GM12878 (cell line): Measurements from ENCODE around the gene BEST4. TPM values are rescaled to one million over a fixed set of nuclear protein-coding genes. Genes with fewer than 3 reads are reported as not detected.

Source experiments
- ASH2L ChIP-seq: fragments of 300-600, 200-600 bp; sonication (generic); IDR thresholded peaks from 2 replicates; pipeline ENCODE4 v1.6.1; 2017; ENCODE audit warnings: low read depth, mild to moderate bottlenecking, borderline replicate concordance
- ATF3 ChIP-seq: IDR thresholded peaks from 2 replicates; pipeline ENCODE4 v1.6.1; 2011; ENCODE audit warnings: low read depth, mild to moderate bottlenecking, low read length, moderate library complexity, borderline replicate concordance; ENCODE audit errors: extremely low read depth
- CHD1 ChIP-seq: IDR thresholded peaks from 2 replicates; pipeline ENCODE4 v1.6.1; 2012; ENCODE audit warnings: low read depth, low read length, improper control_type of control experiment
- EGR1 ChIP-seq, 2 experiments: IDR thresholded peaks; 1 replicate in 1 of 2; 2 replicates in 1 of 2; pipeline ENCODE4 v1.6.1; 2011 to 2012; ENCODE audit warnings: low read depth in 2 of 2, low read length in 2 of 2, borderline replicate concordance in 1 of 2, mild to moderate bottlenecking in 1 of 2, moderate library complexity in 1 of 2
- EP300 ChIP-seq, 2 experiments: fragments of 150-350 bp in 1 of 2; IDR thresholded peaks; 2 replicates each; pipeline ENCODE4 v1.6.1; 2011 to 2012; ENCODE audit warnings: low read depth in 2 of 2, low read length in 2 of 2, borderline replicate concordance in 1 of 2, improper control_type of control experiment in 1 of 2, inconsistent platforms in 1 of 2; ENCODE audit not compliant: control insufficient read depth in 1 of 2
- GABPA ChIP-seq: IDR thresholded peaks from 2 replicates; pipeline ENCODE4 v1.6.1; 2014; ENCODE audit warnings: antibody characterized with exemption, low read depth, mild to moderate bottlenecking, inconsistent platforms
- HCFC1 ChIP-seq: fragments of 150-350 bp; IDR thresholded peaks from 2 replicates; pipeline ENCODE4 v1.6.1; 2014; ENCODE audit warnings: low read length
- KAT2A ChIP-seq: conservative IDR thresholded peaks from 2 replicates; pipeline ENCODE4 v1.6.1; 2011; ENCODE audit warnings: low read depth, low read length; ENCODE audit not compliant: control insufficient read depth
- NFIC ChIP-seq: IDR thresholded peaks from 2 replicates; pipeline ENCODE4 v1.6.1; 2012; ENCODE audit warnings: low read depth, mild to moderate bottlenecking, inconsistent platforms, low read length, moderate library complexity
- NFXL1 ChIP-seq: fragments of 450-650 bp; IDR thresholded peaks from 2 replicates; pipeline ENCODE4 v1.6.1; 2017; ENCODE audit warnings: antibody characterized with exemption, mild to moderate bottlenecking, borderline replicate concordance
- NFYA ChIP-seq: IDR thresholded peaks from 2 replicates; pipeline ENCODE4 v1.6.1; 2011; ENCODE audit warnings: low read depth, mild to moderate bottlenecking, low read length, improper control_type of control experiment, borderline replicate concordance
- NFYB ChIP-seq: IDR thresholded peaks from 2 replicates; pipeline ENCODE4 v1.6.1; 2011; ENCODE audit warnings: low read depth, mild to moderate bottlenecking, low read length, improper control_type of control experiment, moderate library complexity; ENCODE audit not compliant: insufficient read depth
- NR2F1 ChIP-seq: fragments of 450-650 bp; conservative IDR thresholded peaks from 2 replicates; pipeline ENCODE4 v1.6.1; 2017; ENCODE audit warnings: mild to moderate bottlenecking
- NRF1 ChIP-seq: conservative IDR thresholded peaks from 2 replicates; pipeline ENCODE4 v1.6.1; 2011; ENCODE audit warnings: mild to moderate bottlenecking, low read depth, low read length, improper control_type of control experiment
- PAX5 ChIP-seq: IDR thresholded peaks from 2 replicates; pipeline ENCODE4 v1.6.1; 2011; ENCODE audit warnings: low read depth, low read length, borderline replicate concordance
- RAD51 ChIP-seq: fragments of 450-650 bp; IDR thresholded peaks from 2 replicates; pipeline ENCODE4 v1.6.1; 2016; ENCODE audit warnings: moderate library complexity, mild to moderate bottlenecking, inconsistent platforms
- RB1 ChIP-seq: fragments of 450-650 bp; formaldehyde crosslinking; IDR thresholded peaks from 2 replicates; pipeline ENCODE4 v1.6.1; 2017; ENCODE audit warnings: mild to moderate bottlenecking, borderline replicate concordance
- RBBP5 ChIP-seq: fragments of 200-600 bp; sonication (generic); conservative IDR thresholded peaks from 2 replicates; pipeline ENCODE4 v1.6.1; 2016
- RELB ChIP-seq: fragments of 450-650 bp; IDR thresholded peaks from 2 replicates; pipeline ENCODE4 v1.6.1; 2017; ENCODE audit warnings: low read depth, mild to moderate bottlenecking, moderate library complexity
- SREBF1 ChIP-seq: IDR thresholded peaks from 2 replicates; pipeline ENCODE4 v1.6.1; 2012; ENCODE audit warnings: mild to moderate bottlenecking, low read length
- SUPT20H ChIP-seq: IDR thresholded peaks from 2 replicates; pipeline ENCODE4 v1.6.1; 2011; ENCODE audit warnings: low read depth, mild to moderate bottlenecking, low read length, moderate library complexity, borderline replicate concordance; ENCODE audit not compliant: control insufficient read depth
- ZBTB11 ChIP-seq: fragments of 450-650 bp; formaldehyde crosslinking; IDR thresholded peaks from 2 replicates; pipeline ENCODE4 v1.5.0; 2022; ENCODE audit warnings: mild to moderate bottlenecking, missing genetic modification characterization
- ZNF274 ChIP-seq: IDR thresholded peaks from one replicate; pipeline ENCODE4 v1.8.0; 2011; ENCODE audit not compliant: insufficient read length, insufficient read depth
- polyA plus RNA-seq, 11 experiments: library from polyadenylated mRNA; depleted of rRNA in 4 of 11; unstranded in 6 of 11; stranded (reverse) in 5 of 11; fragments of >200 nt; fragmentation: Nextera tagmentation in 4 of 11; fragmentation: Illumina TruSeq in 1 of 11; extraction: Ambion mirVana in 4 of 11; extraction: Trizol in 1 of 11; gene quantifications; 1 replicate in 1 of 11; 2 replicates in 10 of 11; pipeline versions ENCODE4 v1.2.1 to v1.2.3, GENCODE V29; 2011 to 2016; ENCODE audit warnings: inconsistent platforms in 2 of 11, missing spikeins in 2 of 11, low read depth in 1 of 11
- total RNA-seq, 4 experiments: library from RNA; depleted of rRNA in 3 of 4; stranded (reverse); fragments of >200 nt in 3 of 4; fragmentation: Illumina TruSeq in 1 of 4; extraction: Trizol in 1 of 4; gene quantifications; 2 replicates each; pipeline versions ENCODE4 v1.2.1 to v1.2.3, GENCODE V29; 2013 to 2021

BEST4 gene
- total and polyA plus RNA-seq, 10 of the 15 experiments (the other 5 are each of a cell fraction or from before 2014, with no cell fraction given): 0.06 to 1.3 (median 0.42) TPM

GRCh38 chr1:44799770-44800584, 12.0 kb upstream of the BEST4 start, which contains the start of gene PLK3 (continued):
- no peak for TF ChIP-seq ZNF274
- TF ChIP-seq KAT2A: no peak
- TF ChIP-seq ASH2L: no peak
- no peak for TF ChIP-seq NFYA
- TF ChIP-seq RAD51: no peak
- no peak for TF ChIP-seq NRF1
- TF ChIP-seq SUPT20H: no peak
- no peak for TF ChIP-seq EP300 (IDR thresholded peaks at IDR 0.05; ENCODE audit: borderline replicate concordance in 1 of 2, control insufficient read depth in 1 of 2, low read depth in 2 of 2, low read length in 2 of 2)
- TF ChIP-seq CHD1: no peak
- no peak; the same call in none of the 2 replicates for TF ChIP-seq HCFC1
- peak; percentile 86; the same call in 1 of the 2 replicates for TF ChIP-seq RB1
- TF ChIP-seq GABPA: no peak
- TF ChIP-seq PAX5: 0 out of 2 replicates have a peak, but pooled peaks have one; percentile 23
- TF ChIP-seq RELB: peak; percentile 67; the same call in 1 of the 2 replicates
- no peak for TF ChIP-seq ATF3
- no peak for TF ChIP-seq NFIC
- TF ChIP-seq EGR1 (IDR thresholded peaks at IDR 0.05; ENCODE audit: borderline replicate concordance in 1 of 2, low read depth in 2 of 2, low read length in 2 of 2): peak in 1 of 2 experiments; percentile 28; a peak in 1 of 3 replicates
- TF ChIP-seq ZBTB11 (CRISPR knock-in tag): peak; percentile 39; the same call in 1 of the 2 replicates
- TF ChIP-seq NR2F1: peak; percentile 69
- no peak for TF ChIP-seq RBBP5
- TF ChIP-seq SREBF1: no peak
- TF ChIP-seq NFXL1: no peak
- no peak for TF ChIP-seq NFYB
